PC-9 (cell line): ENCODE measurements around the gene CBLN3.

Experiments used
- EZH2 ChIP-seq: fragments of 200-600 bp; sonication (generic); IDR thresholded peaks from 2 replicates; pipeline ENCODE4 v1.8.0; 2017; ENCODE audit warnings: antibody characterized with exemption, low read depth
- TF ChIP-seq, protein P1 (sequence below): fragments of 200-600 bp; sonication (generic); conservative IDR thresholded peaks from 2 replicates; pipeline ENCODE4 v1.6.1; 2017; ENCODE audit warnings: mixed run types, antibody characterized with exemption, mild to moderate bottlenecking, moderate library complexity

DNA sequence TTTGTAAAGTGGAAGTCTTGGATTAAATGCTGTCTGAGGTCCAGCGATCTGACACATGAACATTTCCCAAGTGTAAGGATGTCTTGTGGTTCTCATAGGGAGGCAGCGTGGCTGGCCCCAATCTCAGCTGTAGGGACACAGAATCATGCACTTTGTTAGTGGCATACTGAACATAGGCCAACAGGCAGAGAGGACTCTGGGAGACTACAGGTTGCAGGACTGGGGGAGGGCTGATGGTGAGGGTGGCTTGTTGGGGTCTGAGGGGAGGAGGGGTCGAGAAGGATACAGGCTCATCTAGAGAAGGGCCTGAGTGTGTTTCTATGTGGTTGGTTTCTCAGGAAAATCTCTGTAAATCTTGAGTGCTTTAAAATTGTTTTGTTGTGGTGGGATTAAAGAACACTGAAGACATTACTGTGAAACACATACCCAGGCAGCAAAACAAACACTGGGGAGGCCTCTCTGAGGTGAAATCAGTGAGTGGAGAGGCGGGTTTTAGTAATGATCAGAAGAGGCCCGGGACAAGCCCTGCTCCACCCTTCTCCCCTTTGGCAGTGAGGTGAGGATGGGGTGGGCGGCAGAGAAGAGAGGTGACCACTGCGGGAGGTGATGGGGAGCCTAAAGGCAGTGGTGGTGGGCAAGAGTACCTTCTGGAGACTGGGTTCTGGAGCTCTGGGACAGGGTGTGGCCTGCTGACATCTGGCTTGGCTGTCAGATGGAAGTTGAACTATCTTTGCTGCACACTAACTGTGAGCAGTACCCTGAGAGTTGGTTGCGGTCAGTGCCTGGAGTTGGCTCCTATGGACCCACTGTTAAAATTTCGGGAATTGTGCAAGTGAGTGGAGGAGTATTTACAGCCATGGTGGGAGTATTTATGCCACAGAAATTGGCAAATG, 27.4 kb downstream of the CBLN3 start:
- TF ChIP-seq, protein P1, sequence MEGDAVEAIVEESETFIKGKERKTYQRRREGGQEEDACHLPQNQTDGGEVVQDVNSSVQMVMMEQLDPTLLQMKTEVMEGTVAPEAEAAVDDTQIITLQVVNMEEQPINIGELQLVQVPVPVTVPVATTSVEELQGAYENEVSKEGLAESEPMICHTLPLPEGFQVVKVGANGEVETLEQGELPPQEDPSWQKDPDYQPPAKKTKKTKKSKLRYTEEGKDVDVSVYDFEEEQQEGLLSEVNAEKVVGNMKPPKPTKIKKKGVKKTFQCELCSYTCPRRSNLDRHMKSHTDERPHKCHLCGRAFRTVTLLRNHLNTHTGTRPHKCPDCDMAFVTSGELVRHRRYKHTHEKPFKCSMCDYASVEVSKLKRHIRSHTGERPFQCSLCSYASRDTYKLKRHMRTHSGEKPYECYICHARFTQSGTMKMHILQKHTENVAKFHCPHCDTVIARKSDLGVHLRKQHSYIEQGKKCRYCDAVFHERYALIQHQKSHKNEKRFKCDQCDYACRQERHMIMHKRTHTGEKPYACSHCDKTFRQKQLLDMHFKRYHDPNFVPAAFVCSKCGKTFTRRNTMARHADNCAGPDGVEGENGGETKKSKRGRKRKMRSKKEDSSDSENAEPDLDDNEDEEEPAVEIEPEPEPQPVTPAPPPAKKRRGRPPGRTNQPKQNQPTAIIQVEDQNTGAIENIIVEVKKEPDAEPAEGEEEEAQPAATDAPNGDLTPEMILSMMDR, result no peak
- TF ChIP-seq EZH2, result no peak
